DOHH2 (cell line): Measurements from ENCODE around the gene CCDC126.

Experiments
- H3F3A ChIP-seq: fragments of 200-600 bp; sonication (generic), shearing (Covaris generic); 2 replicates; pipeline ENCODE4 v1.6.0; 2016; ENCODE audit warnings: antibody characterized with exemption, mild to moderate bottlenecking; ENCODE audit not compliant: control insufficient read depth, insufficient read depth
- H3K27ac ChIP-seq: fragments of 200-600 bp; sonication (generic); 2 replicates; pipeline ENCODE4 v1.5.1; 2014; ENCODE audit warnings: low read depth, mild to moderate bottlenecking, low read length, moderate library complexity
- H3K27me3 ChIP-seq: fragments of 200-600 bp; sonication (generic); 2 replicates; pipeline ENCODE4 v1.6.1; 2014; ENCODE audit warnings: mild to moderate bottlenecking, low read length, mixed read lengths; ENCODE audit not compliant: control insufficient read depth
- H3K36me3 ChIP-seq: fragments of 200-600 bp; sonication (generic); 2 replicates; pipeline ENCODE4 v1.6.1; 2014; ENCODE audit warnings: mild to moderate bottlenecking, low read length, moderate library complexity, mixed read lengths; ENCODE audit not compliant: control insufficient read depth
- H3K4me1 ChIP-seq: fragments of 200-600 bp; sonication (generic); 2 replicates; pipeline ENCODE4 v1.6.1; 2014; ENCODE audit warnings: mild to moderate bottlenecking, low read length, mixed read lengths; ENCODE audit not compliant: control insufficient read depth
- H3K4me2 ChIP-seq: fragments of 200-600 bp; sonication (generic); 2 replicates; pipeline ENCODE4 v1.6.0; 2014; ENCODE audit warnings: mild to moderate bottlenecking, low read length, moderate library complexity
- H3K4me3 ChIP-seq: fragments of 200-600 bp; sonication (generic); 2 replicates; pipeline ENCODE4 v1.5.1; 2014; ENCODE audit warnings: mild to moderate bottlenecking, low read length, mixed read lengths
- H3K79me2 ChIP-seq: fragments of 200-600 bp; sonication (generic); 2 replicates; pipeline ENCODE4 v1.6.1; 2014; ENCODE audit warnings: mild to moderate bottlenecking, low read length, mixed read lengths; ENCODE audit not compliant: control insufficient read depth
- H3K9me2 ChIP-seq: fragments of 200-600 bp; sonication (generic); replicated peaks from 2 replicates; pipeline ENCODE4 v1.6.1; 2014; ENCODE audit warnings: mild to moderate bottlenecking, low read length, mixed read lengths; ENCODE audit not compliant: control insufficient read depth
- H3K9me3 ChIP-seq: fragments of 200-600 bp; sonication (generic); 2 replicates; pipeline ENCODE4 v1.6.1; 2014; ENCODE audit warnings: antibody characterized with exemption, low read length, mixed read lengths; ENCODE audit not compliant: control insufficient read depth, insufficient read depth
- H4K20me1 ChIP-seq: fragments of 200-600 bp; sonication (generic); 2 replicates; pipeline ENCODE4 v1.6.0; 2014; ENCODE audit warnings: low read depth, mild to moderate bottlenecking, antibody characterized with exemption, low read length, moderate library complexity; ENCODE audit not compliant: control insufficient read depth, insufficient read depth
- CTCF ChIP-seq: fragments of 200-600 bp; sonication (generic); IDR thresholded peaks from one replicate; pipeline ENCODE4 v1.5.1; 2014; ENCODE audit warnings: antibody characterized with exemption, mild to moderate bottlenecking, low read depth, low read length; ENCODE audit not compliant: poor library complexity, severe bottlenecking
- EZH2phosphoT487 ChIP-seq: fragments of 200-600 bp; sonication (generic); IDR thresholded peaks from 2 replicates; pipeline ENCODE4 v1.6.1; 2017; ENCODE audit warnings: borderline replicate concordance, mild to moderate bottlenecking, antibody characterized with exemption, low read length, moderate library complexity, mixed read lengths

Gene CCDC126

GRCh38 chr7:23645822-23646221 is 48.6 kb downstream of the CCDC126 start:
- Histone ChIP-seq H3K79me2 (no peaks in the 10 kb centered on the region), H4K20me1 (no peaks in the 10 kb centered on the region), H3K27ac (no peak overlapping the region), H3K9me3 (no peaks in the 10 kb centered on the region), H3K9me2 (no peaks in the 10 kb centered on the region), H3K27me3 (no peaks in the 10 kb centered on the region), H3K4me3 (no peak overlapping the region), H3K4me1 (no peaks in the 10 kb centered on the region), H3K36me3 (no peaks in the 10 kb centered on the region), H3F3A (no peaks in the 10 kb centered on the region), H3K4me2 (no peak overlapping the region)
- TF ChIP-seq CTCF: no peak
- no peak for TF ChIP-seq EZH2phosphoT487

- Histone ChIP-seq H3F3A (no peaks in the 10 kb centered on the region), H4K20me1 (no peaks in the 10 kb centered on the region), H3K4me2 (no peak overlapping the region), H3K4me3 (no peak overlapping the region), H3K36me3 (no peaks in the 10 kb centered on the region), H3K27ac (no peak overlapping the region), H3K4me1 (no peaks in the 10 kb centered on the region), H3K9me2 (no peaks in the 10 kb centered on the region), H3K27me3 (no peaks in the 10 kb centered on the region), H3K79me2 (no peaks in the 10 kb centered on the region), H3K9me3 (peaks cover 17% of the 10 kb centered on the region)
- no peak for TF ChIP-seq CTCF
- TF ChIP-seq EZH2phosphoT487: no peak
Measured at GRCh38 chr7:23653942-23654341, 56.8 kb downstream of the CCDC126 start.

GRCh38 chr7:23654508-23654907 is 57.3 kb downstream of the CCDC126 start:
- Histone ChIP-seq H3K4me2 (no peak overlapping the region), H3K27me3 (no peaks in the 10 kb centered on the region), H3K9me3 (peaks cover 18% of the 10 kb centered on the region), H3K4me3 (no peak overlapping the region), H3F3A (no peaks in the 10 kb centered on the region), H4K20me1 (no peaks in the 10 kb centered on the region), H3K9me2 (no peaks in the 10 kb centered on the region), H3K27ac (no peak overlapping the region), H3K36me3 (no peaks in the 10 kb centered on the region), H3K4me1 (no peaks in the 10 kb centered on the region), H3K79me2 (no peaks in the 10 kb centered on the region)
- TF ChIP-seq EZH2phosphoT487: no peak
- peak; percentile 83 for TF ChIP-seq CTCF

GRCh38 chr7:23655433-23655832 is 58.3 kb downstream of the CCDC126 start:
- Histone ChIP-seq H3K9me3 (peaks cover 18% of the 10 kb centered on the region), H3K4me3 (no peak overlapping the region), H3K4me2 (no peak overlapping the region), H3K27ac (no peak overlapping the region), H4K20me1 (no peaks in the 10 kb centered on the region), H3K27me3 (no peaks in the 10 kb centered on the region), H3K4me1 (no peaks in the 10 kb centered on the region), H3K36me3 (no peaks in the 10 kb centered on the region), H3K79me2 (no peaks in the 10 kb centered on the region), H3K9me2 (no peaks in the 10 kb centered on the region), H3F3A (no peaks in the 10 kb centered on the region)
- no peak for TF ChIP-seq EZH2phosphoT487
- TF ChIP-seq CTCF: no peak
